ENCODE measurements around the gene ARHGAP8.

DNA sequence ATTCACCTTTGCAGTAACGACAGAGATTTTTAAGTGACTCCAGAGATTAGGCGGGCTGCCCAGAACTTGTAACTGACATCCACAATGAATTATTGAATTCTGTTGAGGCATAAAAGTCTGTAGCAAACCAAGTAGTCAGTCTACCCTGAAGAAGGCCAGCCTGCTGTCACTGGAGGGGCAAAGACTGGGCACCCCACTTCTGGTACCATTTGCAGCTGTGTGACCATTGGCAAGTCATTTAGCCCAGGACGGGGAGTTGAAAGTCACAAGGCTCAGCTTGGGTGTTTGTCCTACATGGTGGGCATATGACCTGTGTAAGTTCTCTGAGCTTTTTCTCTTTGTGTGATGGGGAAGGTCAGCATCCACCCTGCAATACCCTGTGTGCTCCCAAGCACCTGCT lies 119.4 kb downstream of the ARHGAP8 start:
- TF ChIP-seq, protein P1, sequence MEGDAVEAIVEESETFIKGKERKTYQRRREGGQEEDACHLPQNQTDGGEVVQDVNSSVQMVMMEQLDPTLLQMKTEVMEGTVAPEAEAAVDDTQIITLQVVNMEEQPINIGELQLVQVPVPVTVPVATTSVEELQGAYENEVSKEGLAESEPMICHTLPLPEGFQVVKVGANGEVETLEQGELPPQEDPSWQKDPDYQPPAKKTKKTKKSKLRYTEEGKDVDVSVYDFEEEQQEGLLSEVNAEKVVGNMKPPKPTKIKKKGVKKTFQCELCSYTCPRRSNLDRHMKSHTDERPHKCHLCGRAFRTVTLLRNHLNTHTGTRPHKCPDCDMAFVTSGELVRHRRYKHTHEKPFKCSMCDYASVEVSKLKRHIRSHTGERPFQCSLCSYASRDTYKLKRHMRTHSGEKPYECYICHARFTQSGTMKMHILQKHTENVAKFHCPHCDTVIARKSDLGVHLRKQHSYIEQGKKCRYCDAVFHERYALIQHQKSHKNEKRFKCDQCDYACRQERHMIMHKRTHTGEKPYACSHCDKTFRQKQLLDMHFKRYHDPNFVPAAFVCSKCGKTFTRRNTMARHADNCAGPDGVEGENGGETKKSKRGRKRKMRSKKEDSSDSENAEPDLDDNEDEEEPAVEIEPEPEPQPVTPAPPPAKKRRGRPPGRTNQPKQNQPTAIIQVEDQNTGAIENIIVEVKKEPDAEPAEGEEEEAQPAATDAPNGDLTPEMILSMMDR (IDR thresholded peaks at IDR 0.05) = no peak
- TF ChIP-seq POLR2AphosphoS5 (IDR thresholded peaks at IDR 0.05) (no peak), EP300 (IDR thresholded peaks at IDR 0.05) (no peak), POLR2A (IDR thresholded peaks at IDR 0.05) (no peak)
